ENCODE measurements around the gene ZBTB2.
A peak's percentile ranks its signal among the peaks of the same experiment; 100 is the strongest.

Gene ZBTB2

DNA sequence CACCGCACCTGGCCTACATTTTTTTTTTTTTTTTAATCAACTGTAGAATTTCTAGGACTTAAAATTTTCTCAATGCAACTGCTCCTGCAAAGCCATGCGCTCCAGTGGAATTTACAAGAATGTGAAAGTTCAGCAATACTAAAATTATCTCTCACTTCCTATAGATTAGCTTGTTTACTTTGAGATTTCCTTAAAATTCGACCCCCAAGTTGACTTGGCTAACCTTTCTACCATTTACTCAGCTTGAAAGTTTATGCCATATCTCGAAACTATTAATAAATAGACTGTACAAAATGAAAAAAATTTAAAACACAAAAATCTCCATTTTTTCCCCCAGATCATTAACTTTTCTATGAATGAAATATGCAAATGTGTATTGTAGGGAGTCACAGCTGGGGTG, 64.3 kb downstream of the ZBTB2 start:
- TF ChIP-seq, protein P1, sequence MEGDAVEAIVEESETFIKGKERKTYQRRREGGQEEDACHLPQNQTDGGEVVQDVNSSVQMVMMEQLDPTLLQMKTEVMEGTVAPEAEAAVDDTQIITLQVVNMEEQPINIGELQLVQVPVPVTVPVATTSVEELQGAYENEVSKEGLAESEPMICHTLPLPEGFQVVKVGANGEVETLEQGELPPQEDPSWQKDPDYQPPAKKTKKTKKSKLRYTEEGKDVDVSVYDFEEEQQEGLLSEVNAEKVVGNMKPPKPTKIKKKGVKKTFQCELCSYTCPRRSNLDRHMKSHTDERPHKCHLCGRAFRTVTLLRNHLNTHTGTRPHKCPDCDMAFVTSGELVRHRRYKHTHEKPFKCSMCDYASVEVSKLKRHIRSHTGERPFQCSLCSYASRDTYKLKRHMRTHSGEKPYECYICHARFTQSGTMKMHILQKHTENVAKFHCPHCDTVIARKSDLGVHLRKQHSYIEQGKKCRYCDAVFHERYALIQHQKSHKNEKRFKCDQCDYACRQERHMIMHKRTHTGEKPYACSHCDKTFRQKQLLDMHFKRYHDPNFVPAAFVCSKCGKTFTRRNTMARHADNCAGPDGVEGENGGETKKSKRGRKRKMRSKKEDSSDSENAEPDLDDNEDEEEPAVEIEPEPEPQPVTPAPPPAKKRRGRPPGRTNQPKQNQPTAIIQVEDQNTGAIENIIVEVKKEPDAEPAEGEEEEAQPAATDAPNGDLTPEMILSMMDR (IDR thresholded peaks at IDR 0.05; ENCODE audit: low read depth, low read length): no peak

GRCh38 chr6:151326116-151326825, 65.1 kb downstream of the ZBTB2 start:
- peak overlapping the region; percentile 54 for H3K4me3 ChIP-seq (ENCODE audit: low read depth, low read length)
- TF ChIP-seq, protein P1 (IDR thresholded peaks at IDR 0.05; ENCODE audit: low read depth, low read length): no peak

More for the DNA sequence above, 64.3 kb downstream of the ZBTB2 start:
- H3K4me3 ChIP-seq (ENCODE audit: low read depth, low read length): no peak overlapping the region

DNA sequence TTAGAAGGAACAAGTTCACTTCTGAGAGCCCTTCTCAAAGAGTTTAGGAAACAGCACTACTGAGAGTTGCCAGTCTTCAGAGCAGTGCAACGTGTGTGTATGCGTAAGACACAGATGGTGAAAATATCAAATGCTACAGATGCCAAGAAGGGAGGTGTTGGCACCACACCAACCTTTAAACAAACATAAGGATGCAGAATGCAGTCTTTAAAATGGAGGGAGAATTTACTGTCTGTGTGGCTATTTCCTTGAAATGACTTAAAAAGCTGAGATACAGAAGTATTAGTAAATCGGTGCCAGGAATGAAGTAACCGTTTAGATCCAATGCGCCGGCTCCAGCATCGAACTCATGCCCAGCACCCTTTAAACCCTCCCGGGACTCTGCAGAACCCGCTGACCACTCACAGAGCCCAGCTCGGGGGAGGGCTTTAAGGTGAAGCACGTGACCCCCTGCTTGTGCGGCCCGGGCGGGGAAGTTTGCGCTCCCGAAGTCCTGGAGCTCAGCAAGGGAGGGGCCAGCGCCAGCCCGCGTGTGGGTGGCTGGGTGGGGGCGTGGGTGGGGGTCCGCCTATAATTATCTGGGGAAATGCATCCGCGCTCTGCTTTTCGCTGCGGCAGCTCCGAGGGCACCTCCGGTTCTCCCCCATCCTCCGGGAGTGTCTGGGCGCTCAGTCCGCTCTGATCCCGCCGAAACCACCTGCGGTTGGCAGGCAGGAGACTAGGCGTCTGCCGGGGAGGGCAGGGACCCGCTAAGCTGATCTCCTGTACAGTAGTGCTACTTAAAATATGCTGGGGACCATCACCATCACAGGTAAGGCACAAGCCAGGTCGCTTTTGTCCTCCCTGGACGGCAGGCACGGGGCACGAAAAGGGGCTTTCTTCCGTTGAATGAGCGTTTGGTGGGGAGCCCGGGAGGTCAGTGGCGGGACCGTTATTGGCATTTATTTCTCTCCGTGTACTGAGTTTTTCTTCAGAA, 66.0 kb downstream of the ZBTB2 start:
- H3K4me3 ChIP-seq (ENCODE audit: low read depth, low read length): peak overlapping the region; percentile 54
- TF ChIP-seq, protein P1 (IDR thresholded peaks at IDR 0.05; ENCODE audit: low read depth, low read length): no peak

DNA sequence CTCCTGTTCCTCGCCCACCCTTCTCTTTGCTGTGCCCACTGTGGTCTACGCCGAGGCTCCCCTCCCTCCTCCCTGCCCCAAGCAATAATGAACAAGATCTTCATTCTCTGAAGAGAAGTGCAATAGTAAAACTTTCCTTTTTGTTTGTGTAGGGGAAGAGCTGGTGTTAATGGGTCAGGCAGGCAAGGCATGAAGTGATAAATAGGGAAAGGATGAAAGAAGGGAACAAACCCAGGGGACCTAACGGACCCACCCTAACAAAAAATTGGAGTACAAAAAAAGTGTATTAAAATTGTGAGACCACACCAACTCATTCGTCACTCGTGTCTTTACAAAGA, 66.9 kb downstream of the ZBTB2 start:
- TF ChIP-seq, protein P1 (IDR thresholded peaks at IDR 0.05; ENCODE audit: low read depth, low read length): no peak
- H3K4me3 ChIP-seq (ENCODE audit: low read depth, low read length): peak overlapping the region; percentile 10; the same call in 1 of the 2 replicates

DNA sequence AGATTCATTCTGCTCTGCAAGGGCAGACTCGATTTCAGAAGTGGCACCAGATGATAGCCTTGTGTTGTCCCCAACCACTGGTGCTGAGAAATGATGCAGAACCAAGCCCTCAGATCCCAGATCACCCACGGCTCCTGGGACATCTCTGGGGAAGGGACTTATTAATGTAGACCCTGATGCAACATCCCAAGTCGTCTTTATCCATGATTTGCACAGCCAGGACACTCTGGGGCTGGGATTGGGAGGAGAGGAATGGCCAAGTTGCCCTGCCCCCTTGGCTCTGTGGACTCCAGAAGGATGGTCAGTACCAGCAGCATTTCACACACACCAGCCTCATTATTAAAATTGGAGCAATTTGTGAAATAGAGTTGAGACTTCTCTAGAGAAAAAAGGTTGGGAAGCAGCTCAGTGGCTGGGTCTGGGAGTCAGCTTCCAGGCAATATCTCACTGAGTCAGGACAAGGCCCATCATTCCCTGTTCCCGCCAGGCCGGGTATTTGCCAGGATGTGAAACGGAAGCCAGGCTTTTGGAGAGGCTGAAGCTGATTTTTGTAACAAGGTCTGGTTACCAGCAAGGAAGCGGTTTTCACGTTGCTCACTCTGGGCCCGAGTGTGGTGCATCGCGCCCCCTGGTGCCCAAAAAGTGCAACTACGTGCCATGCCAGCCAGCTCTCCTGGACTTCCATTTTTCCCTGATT, 67.4 kb downstream of the ZBTB2 start:
- TF ChIP-seq, protein P1 (IDR thresholded peaks at IDR 0.05; ENCODE audit: low read depth, low read length): peak; percentile 95
- H3K4me3 ChIP-seq (ENCODE audit: low read depth, low read length): 0 out of 2 replicates have a peak overlapping the region, but pooled peaks have one; percentile 10

DNA sequence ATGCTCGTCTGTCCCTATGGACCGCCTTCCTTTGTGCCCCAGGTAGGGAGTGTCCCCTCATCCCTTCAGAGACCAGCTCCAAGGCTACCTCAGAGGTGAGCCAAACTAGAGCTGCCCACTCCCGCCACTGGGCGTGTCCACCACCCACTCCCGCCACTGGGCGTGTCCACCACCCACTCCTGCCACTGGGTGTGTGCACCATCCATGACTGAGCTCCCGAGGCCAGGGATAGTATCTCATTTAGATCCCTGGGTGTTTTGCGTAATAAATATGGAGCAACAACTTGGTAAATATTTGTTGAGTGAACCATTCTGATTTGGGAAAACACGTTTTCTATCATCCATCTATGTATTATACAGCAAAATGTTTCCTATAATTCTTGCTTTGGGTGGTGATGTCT, 68.8 kb downstream of the ZBTB2 start:
- H3K4me3 ChIP-seq (ENCODE audit: low read depth, low read length): no peak overlapping the region
- TF ChIP-seq, protein P1 (IDR thresholded peaks at IDR 0.05; ENCODE audit: low read depth, low read length): no peak
